ENCODE results near the gene CSNK1G1.
"Not testable (repeated sequence)": the region's sequence is repeated elsewhere in the genome, so short reads cannot be mapped to it uniquely, and the experiment has no call there.

The CSNK1G1 gene

DNA sequence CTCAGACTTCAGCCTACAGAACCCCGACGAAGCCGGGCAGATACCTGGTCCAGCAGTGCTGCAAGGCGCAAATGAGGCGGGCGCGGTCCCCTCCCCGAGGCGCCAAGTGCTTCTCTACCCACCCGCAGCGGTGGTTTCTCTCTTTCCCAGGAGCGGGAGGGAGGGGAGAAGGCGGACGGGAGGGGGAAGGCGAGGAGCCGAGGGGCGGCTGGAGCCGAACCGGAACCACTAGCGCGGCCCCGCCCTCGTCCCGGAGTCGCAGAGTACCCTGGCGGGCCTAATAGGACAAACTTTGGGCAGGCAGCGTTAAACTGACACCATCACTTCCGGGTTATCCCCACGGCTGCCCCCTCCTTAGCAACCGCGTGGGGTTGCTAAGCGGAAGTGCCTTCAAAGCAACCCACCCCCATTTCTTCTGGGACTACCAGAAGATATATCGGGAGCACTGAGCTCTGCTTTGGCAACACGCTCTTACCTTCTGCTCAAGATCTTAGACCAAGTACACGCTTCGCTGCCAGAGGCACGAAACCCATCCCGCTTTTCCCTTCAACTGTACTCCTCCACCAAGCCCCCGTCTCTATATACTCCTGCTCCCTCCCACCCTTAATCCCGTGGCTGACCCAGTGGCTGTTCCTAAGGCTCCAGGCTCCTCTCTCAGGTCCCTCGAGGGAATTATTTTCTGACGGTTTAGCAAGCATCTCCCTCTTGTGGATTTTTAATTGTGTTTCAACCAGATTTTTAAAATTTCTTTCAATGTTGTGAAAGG is at the start of gene CSNK1G1:
CSNK1G1 (minus strand) TSS at position 230 of the 766 bp plus-strand sequence. CDS start 55,674 bp downstream, outside the sequence.
- peak; percentile 94 for DNase-seq
- in situ Hi-C loops (cut with HindIII; ENCODE audit: low pct_ligation_motif_present, low pct_unique_long_range_greater_than_20kb, low sequenced_read_pairs): no loop called here

DNA sequence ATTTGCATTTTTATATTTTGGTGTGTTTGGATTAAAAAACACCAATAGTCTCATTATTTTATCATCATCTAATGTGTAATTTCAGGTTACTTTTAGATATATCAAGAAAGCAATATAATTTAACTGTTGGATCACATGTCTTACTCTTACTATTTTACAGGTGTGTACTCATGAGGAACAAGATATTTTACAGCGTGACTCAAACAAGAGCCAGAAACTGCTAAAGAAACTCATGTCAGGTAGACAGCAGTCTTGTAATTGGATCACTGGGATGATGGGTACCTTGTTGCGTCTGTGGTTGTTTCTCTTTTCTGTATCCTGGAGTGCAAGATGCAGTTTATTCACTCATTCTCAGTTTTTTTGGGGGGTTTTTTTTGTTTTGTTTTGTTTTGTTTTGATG is 44.6 kb upstream of the CSNK1G1 start:
- in situ Hi-C loops (cut with HindIII; ENCODE audit: low pct_ligation_motif_present, low pct_unique_long_range_greater_than_20kb, low sequenced_read_pairs): no loop called here
- DNase-seq: no peak

DNA sequence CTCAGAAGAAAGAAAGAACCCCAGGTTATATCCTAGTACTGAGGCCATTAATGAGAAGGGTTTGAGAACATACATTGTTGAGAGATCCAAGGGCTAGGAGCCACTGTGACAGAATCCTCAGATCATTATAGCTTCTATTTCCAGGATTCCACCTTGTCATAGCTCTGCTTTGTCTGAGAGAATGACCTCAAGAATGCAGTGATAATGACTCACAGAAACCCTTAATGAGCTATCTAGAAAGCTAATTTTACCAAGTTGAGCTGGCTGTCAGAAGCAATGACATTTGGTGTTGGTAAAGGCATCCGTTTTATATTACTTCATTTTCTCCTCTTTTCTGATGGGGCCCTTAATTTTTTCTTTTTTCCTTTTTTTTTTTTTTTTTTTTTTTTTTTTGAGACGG is 42.6 kb upstream of the CSNK1G1 start:
- no peak for DNase-seq

GRCh38 chr15:64396789-64397188 is 40.8 kb upstream of the CSNK1G1 start:
- no peak for DNase-seq
- in situ Hi-C loops (cut with HindIII; ENCODE audit: low pct_ligation_motif_present, low pct_unique_long_range_greater_than_20kb, low sequenced_read_pairs): no loop called here

More for the DNA sequence above, 42.6 kb upstream of the CSNK1G1 start:
- in situ Hi-C loops (cut with HindIII; ENCODE audit: low pct_ligation_motif_present, low pct_unique_long_range_greater_than_20kb, low sequenced_read_pairs): no loop called here

GRCh38 chr15:64392471-64392870 is 36.5 kb upstream of the CSNK1G1 start:
- in situ Hi-C loops (cut with HindIII; ENCODE audit: low pct_ligation_motif_present, low pct_unique_long_range_greater_than_20kb, low sequenced_read_pairs); DNase-seq: not testable (repeated sequence)

- DNase-seq: no peak
- in situ Hi-C loops (cut with HindIII; ENCODE audit: low pct_ligation_motif_present, low pct_unique_long_range_greater_than_20kb, low sequenced_read_pairs): no loop called here
Measured at GRCh38 chr15:64389036-64389435, 33.1 kb upstream of the CSNK1G1 start.

- peak; percentile 95 for DNase-seq
- in situ Hi-C loops (cut with HindIII; ENCODE audit: low pct_ligation_motif_present, low pct_unique_long_range_greater_than_20kb, low sequenced_read_pairs): no loop called here
Measured at GRCh38 chr15:64387562-64388168, 31.7 kb upstream of the CSNK1G1 start, which contains the start of gene TRIP4. Gene TRIP4, plus strand, starts transcription at chr15:64387836. Its CDS starts 28 bp downstream, at chr15:64387864.

DNA sequence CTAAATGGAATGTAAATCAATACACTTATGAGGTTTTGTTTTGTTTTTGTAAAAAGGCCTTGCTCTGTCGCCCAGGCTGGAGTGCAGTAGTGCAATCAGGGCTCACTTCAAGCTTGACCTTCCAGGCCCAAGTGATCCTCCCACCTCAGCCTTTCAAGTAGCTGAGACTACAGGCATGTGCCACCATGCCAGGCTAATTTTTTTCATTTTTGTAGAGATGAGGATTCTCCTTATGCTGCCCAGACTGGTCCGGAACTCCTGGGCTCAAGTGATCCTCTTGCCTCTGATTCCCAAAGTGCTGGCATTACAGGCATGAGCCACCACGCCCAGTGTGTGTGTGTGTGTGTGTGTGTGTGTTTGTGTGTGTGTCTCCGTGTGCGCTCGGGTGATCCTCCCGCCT is 30.3 kb upstream of the CSNK1G1 start:
- in situ Hi-C loops (cut with HindIII; ENCODE audit: low pct_ligation_motif_present, low pct_unique_long_range_greater_than_20kb, low sequenced_read_pairs): no loop called here
- no peak for DNase-seq

DNA sequence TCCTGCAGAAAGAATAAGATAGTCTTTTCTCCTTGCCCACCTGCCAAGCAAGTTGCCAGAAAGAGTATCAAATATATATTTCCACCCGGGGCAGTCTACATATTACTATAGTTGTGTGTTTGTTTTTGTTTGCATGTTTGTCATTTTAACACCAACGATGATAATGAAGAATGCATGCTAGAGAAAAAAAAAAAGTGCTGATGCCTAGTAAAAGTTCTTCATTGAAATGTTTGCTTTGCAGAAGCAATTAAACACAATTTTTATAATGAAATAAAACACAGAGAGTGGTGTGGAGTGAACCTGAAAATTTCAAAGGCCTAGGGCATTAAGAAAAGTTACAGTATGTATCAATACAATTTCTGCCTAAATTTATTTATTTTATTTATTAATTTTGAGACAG is 27.8 kb upstream of the CSNK1G1 start:
- in situ Hi-C loops (cut with HindIII; ENCODE audit: low pct_ligation_motif_present, low pct_unique_long_range_greater_than_20kb, low sequenced_read_pairs): no loop called here
- no peak for DNase-seq

- peak; percentile 95 for DNase-seq
- in situ Hi-C loops (cut with HindIII; ENCODE audit: low pct_ligation_motif_present, low pct_unique_long_range_greater_than_20kb, low sequenced_read_pairs): no loop called here
Measured at GRCh38 chr15:64381000-64381751, 25.2 kb upstream of the CSNK1G1 start, which contains the start of gene PCLAF. Gene PCLAF, minus strand, starts transcription at chr15:64381441. Its CDS starts 70 bp downstream, at chr15:64381371.

DNA sequence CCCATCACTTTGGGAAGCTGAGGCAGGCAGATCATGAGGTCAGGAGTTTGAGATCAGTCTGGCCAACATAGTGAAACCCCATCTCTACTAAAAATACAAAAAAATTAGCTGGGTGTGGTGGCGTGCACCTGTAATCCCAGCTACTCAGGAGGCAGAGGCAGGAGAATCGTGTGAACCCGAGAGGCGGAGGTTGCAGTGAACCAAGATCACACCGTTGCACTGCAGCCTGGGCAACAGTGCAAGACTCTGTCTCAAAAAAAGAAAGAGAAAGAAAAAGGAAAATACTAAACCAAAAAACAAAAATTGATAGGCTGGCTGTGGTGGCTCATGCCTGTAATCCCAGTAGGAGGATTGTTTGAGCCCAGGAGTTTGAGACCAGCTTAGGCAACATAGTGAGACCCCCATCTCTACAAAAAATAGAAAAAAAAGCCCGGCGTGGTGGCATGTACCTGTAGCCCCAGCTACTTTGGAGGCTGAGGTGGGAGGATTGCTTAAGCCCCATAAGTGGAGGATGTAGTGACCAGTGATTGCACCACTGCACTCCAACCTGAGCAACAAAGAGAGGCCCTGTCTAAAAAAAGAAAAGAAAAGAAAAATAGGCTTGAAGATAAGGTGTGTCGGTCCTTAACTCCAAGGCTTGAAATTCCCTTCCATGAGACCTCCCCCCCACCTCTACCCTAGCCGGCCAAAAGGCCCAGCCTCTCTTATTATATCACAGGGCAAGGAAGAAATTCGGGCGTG is 24.3 kb upstream of the CSNK1G1 start:
- DNase-seq; in situ Hi-C loops (cut with HindIII; ENCODE audit: low pct_ligation_motif_present, low pct_unique_long_range_greater_than_20kb, low sequenced_read_pairs): not testable (repeated sequence)

- DNase-seq: no peak
Measured at GRCh38 chr15:64379216-64379960, 23.4 kb upstream of the CSNK1G1 start.

DNA sequence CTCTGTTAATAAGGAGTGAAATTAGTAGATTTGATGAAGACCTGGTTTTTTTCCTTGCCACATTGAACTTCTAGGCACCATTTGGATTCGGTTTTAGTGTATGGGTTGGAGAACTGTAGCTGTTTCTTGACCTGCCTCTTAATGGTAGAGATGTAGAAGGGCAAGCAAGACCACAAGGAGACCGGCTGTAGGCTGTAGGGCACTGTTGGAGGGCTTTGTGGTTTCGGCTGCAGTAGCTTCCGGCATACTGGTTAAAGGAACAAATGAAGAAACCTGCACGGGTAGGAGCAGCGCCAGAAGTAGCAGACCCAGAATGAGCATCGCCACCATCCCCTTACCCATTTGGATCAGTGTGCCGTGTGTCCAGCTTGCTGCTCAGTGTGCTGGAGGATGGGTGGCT is 17.4 kb upstream of the CSNK1G1 start:
- in situ Hi-C loops (cut with HindIII; ENCODE audit: low pct_ligation_motif_present, low pct_unique_long_range_greater_than_20kb, low sequenced_read_pairs): no loop called here
- DNase-seq: no peak

More at GRCh38 chr15:64379216-64379960, 23.4 kb upstream of the CSNK1G1 start:
- in situ Hi-C loops (cut with HindIII; ENCODE audit: low pct_ligation_motif_present, low pct_unique_long_range_greater_than_20kb, low sequenced_read_pairs): no loop called here

DNA sequence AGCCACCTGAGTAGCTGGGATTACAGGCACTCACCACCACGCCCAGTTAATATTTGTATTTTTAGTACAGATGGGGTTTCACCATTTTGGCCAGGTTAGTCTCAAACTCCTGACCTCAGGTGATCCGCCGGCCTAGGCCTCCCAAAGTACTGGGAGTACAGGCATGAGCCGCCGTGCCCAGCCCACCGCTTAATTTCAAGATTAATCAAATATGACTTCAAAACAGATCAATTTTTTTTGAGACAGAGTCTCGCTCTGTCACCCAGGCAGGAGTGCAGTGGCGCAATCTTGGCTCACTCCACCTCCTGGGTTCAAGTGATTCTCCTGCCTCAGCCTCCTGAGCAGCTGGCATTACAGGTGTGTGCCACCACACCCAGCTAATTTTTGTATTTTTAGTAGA is 15.4 kb upstream of the CSNK1G1 start:
- DNase-seq; in situ Hi-C loops (cut with HindIII; ENCODE audit: low pct_ligation_motif_present, low pct_unique_long_range_greater_than_20kb, low sequenced_read_pairs): not testable (repeated sequence)

GRCh38 chr15:64369078-64369607 is 13.2 kb upstream of the CSNK1G1 start:
- no peak for DNase-seq
- in situ Hi-C loops (cut with HindIII; ENCODE audit: low pct_ligation_motif_present, low pct_unique_long_range_greater_than_20kb, low sequenced_read_pairs): no loop called here

GRCh38 chr15:64361259-64361658 is 5.3 kb upstream of the CSNK1G1 start:
- in situ Hi-C loops (cut with HindIII; ENCODE audit: low pct_ligation_motif_present, low pct_unique_long_range_greater_than_20kb, low sequenced_read_pairs): no loop called here
- DNase-seq: no peak

- no peak for DNase-seq
- in situ Hi-C loops (cut with HindIII; ENCODE audit: low pct_ligation_motif_present, low pct_unique_long_range_greater_than_20kb, low sequenced_read_pairs): no loop called here
Measured at GRCh38 chr15:64356710-64357040, 702 bp upstream of the CSNK1G1 start.
